CD4-positive, alpha-beta T cell treated with Interleukin-6 for 4 hours (primary cell): Measurements from ENCODE around the gene NPTX1.

Experiments used
- DNase-seq: peaks from one replicate; pipeline ENCODE4 v3.0.0-alpha.2; 2020; ENCODE audit warnings: mixed read lengths

Gene NPTX1

DNA sequence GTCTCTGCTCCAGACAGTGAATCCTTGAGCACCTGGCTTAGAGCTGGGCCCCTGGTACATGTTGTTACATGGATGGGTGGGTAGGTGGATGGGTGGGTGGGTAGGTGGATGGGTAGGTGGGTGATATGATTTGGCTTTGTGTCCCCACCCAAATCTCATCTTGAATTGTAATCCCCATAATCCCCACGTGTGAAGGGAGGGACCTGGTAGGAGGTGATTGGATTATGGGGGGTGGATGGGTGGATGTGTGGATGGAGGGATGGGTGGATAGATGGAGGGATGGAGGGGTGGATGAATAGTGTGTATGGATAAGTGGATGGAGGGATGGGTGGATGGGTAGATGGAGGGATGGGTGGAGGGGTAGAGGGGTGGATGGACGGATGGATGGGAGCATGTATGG lies 26.6 kb upstream of the NPTX1 start:
- no peak for DNase-seq

DNA sequence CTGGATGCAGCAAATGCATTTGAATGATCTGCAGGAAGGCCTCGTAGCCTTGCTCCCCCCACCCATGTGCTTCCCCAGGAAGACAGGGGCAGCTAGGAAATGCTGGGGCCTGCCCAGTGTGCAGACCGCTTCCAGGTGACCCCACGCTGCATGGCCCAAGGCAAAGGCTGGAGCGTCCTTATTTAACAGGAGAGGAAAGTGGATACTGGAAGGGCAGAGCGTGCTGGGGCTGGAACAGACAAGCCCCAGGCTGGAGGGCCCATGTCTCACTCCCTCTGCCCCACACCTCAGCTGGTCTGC lies 26.1 kb upstream of the NPTX1 start:
- DNase-seq, result no peak

DNA sequence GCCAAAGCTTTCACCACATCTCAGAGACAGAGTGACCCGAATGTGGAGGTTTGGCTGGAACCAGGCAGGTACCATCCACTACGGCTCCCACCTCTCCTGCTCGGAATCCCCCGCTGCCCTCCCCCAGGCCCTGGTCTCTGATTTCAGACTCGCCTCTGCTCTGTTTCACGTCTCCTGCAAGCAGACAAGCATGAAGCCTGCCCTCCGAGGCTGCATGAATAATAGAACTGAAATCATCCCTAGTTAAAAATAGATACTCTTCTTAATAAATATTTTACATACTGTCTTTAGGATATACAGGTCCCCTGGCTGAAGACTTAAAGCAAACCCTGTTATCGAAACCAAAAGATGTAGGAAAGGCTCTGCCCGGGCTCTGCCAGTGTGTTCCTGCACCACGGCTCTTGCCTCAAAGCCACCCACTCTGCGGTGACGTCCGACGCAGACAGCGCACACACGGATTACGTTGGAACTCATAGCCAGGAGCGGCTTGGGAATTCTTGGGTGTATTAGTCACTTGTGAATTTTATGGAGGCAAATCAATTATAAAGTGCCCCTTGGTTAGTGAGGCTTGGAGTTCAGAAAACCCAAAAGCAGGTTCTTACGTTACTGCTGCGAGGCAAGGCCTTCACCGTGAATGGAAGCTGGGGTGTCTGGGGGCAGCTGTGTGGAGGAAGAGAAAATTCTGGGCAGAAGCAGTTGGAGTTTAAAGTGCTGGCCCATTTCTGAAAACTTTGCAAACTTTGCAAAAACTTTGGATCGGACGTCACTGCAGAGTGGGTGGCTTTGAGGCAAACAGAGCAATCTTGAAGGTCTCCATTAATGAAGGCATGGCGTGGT lies 25.6 kb upstream of the NPTX1 start:
- DNase-seq, result no peak

DNA sequence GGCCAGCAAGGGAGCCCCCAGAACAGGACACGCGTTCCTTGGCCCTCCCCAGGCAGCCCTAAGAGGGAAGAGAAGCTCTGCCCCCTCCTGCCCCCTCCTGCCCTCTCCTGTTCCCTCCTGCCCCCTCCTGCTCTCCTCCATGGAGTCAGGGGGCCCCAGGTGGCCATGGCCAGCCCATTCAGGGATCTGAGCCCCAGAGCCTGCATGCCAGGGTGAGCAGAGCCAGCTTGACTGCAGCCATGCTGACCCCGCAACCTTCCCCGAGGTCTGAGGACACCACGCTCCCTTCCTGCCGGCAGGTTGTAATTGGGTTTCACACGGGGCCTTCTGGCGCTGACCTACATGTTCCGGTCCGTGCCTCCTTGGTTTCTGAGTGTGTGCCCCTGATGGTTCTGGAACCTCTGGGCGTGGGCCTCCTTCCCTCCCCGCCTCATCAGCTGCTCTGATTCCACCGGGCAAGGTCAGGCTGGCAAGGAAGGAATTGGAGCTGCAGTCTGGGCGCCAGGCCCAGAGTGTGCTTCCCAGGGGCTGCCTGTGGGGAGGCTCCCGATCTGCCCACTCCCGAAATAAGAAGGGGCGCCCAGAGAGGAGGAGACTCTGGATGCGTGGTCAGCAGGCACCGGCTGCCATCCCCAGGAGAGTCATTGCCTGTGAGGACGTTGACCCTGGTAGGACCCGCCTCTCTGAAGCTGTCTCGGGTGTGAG lies 23.7 kb upstream of the NPTX1 start:
- DNase-seq, result no peak

DNA sequence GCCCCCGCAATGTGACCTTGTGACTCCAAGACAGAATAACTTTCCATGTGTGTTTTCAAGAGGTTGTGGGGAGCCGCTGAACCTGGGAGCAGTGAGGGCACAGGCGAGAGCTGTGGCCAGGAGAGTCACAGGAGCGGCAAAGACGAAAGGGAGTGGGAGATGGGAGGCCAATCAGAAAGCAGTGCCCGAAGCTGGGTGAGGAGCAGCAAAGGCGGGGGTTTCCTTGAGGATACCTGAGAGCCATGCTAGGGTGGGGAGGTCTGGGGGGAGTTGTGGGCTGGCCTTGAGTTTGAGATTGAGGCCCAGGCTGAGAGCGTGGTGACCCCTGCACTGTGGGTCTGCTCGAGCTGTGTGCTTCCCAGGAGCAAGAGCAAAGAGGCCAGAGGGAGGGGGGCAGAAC lies 23.2 kb upstream of the NPTX1 start:
- DNase-seq, result no peak

DNA sequence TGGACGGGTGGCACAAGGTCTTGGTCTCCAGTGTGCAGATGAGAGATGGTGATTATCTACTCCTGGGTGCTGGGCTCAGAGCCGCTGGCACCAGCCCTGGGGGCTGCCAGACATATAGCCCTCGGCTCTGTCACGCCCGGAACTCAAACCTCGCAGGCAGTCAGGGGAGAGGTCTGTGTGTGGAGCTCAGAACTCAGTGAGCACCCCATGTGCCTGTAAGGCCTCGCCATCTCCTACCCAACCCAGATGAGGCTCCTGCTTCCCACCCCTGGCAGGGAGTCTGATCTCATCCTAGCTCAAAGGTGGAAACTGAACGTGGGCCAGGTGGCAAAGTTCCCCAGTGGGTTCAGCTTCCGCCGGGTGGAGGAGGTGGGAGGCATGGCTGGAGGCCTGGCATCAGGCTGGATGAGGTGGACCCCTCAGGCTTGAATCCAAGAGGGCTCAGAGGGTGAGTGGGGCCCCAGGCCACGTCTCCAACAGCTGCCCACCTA lies 22.6 kb upstream of the NPTX1 start:
- DNase-seq, result no peak

DNA sequence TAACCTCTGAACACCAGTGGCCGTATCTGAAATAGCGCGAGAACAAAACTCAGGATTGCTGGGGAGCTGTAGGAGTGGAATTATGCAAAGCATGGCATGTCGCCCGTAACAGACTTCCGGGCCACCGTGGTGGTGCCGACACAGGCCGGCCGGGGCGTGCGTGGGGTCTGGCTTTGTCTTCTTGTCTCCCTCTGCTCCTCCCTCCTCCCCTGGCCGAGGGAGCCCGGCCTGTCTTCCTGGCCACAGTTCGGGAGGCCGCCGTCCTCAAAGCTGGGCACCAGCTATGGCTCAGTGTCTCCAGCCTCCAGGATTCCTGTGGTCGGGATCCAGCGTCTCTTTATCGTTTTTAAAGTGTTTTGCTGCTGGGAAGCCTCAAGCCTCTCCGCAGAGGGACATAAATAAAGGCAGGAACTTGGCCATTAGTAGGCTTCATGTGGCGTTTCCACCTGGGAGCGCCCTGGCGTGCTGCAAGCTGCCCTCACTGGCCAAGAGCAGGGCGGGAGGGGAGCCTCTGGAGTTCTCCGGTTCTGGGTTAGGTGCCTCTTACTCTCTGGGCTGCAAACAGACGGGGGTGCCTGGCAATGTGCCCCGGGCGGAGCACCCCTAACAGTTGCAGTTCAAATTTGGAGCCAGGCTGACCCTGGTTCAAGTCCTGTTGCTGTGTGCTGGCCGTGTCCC lies 22.0 kb upstream of the NPTX1 start:
- no peak for DNase-seq

DNA sequence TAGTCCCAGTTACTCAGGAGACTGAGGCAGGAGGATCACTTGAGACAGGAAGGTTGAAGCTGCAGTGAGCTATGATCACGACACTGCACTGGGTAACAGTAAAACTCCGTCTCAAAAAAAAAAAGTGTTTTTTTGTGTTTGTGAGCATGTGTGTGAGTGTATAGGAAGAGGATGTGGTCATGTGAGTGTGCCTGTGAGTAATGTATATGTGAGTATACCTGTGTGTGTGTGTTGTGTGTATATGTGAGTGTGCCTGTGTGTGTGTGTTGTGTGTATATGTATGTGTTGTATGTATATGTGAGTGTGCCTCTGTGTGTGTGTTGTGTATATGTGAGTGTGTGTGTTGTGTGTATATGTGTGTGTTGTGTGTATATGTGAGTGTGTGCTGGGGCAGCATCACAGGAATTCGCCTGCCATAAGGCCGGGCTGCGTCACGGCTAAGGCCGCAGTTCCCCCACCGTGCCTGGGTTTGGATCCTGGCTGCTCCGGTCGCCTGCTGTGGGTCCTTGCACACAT lies 21.4 kb upstream of the NPTX1 start:
- no peak for DNase-seq

DNA sequence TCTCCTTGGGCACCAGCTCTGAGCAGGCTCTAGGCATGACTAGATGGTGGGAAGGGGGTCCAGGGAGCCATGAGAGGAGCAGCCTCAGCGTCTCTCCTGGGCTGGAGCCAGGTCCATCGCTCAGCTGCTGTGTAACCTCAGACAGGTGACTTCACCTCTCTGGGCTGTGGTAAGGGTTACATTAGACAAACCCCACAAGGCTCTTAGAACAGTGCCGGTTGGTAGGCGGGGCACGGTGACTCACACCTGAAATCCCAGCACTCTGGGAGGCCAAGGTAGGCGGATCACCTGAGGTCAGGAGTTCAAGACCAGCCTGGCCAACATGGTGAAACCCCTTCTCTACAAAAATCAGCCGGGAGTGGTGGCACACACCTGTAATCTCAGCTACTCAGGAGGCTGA lies 18.1 kb upstream of the NPTX1 start:
- DNase-seq, result no peak

DNA sequence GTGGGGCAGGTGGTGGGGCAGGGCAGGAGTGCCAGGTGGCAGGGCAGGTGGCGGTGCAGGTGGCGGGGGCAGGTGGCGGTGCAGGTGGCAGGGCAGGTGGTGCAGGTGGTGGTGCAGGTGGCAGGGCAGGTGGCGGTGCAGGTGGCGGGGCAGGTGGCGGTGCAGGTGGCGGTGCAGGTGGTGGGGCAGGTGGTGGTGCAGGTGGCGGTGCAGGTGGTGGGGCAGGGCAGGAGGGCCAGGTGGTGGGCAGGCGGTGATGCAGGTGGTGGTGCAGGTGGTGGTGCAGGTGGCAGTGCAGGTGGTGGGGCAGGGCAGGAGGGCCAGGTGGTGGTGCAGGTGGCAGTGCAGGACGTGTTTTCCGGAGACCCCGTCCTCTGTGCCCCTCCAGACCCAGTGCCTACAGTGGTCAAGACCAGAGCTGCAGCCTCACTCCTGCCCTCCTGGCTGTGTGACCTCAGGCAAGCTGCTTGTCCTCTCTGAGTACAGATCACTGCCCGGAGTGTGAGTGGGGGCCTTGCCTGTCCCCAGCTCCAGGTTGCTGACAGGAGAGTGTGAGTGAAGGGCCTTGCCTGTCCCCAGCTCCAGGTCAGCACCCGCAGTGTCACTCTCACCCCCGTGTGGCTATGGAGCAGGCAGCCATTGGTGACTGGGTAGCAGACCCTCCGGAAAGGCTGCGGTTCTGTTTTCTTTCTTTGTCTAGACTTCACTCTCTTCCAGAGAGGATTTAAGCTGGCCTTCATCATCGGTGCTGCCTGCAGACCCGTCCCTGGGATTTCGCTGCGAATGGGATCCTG lies 16.1 kb upstream of the NPTX1 start:
- no peak for DNase-seq

DNA sequence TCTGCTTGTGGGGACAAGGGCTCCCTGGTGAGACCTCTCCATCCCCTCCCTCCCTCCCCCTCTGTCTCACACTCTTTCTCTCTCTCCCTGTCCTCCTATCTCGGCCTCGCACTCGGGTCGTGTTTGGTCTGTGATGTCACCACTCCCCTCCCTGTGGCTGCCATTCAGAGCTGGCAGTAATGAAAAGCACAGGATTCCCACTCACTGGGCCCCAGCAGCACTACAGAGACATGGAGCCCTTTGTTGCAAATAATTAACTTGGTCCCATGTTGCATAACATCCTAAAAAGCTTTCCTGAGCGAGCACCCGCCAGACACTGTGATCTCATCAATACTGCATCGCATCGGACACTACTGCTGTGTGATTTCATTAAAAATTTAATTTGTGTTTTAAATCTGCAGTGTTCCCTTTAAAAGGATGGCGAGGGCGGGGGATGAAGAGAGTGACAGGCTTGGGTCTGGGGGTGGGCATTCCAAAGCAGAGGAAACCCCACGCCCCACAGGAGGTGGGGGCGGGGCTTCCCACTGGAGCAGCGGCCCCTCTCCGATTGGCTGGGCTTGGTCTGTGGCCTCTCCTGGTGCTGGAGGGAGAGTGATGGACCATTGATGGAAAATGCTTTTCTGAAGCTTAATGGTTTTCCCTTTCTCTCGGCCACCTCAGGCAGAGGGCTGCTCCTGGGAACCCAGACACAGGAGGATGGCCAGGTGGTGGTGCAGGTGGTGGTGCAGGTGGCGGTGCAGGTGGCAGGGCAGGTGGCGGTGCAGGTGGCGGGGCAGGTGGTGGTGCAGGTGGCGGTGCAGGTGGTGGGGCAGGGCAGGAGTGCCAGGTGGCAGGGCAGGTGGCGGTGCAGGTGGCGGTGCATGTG lies 15.3 kb upstream of the NPTX1 start:
- no peak for DNase-seq

DNA sequence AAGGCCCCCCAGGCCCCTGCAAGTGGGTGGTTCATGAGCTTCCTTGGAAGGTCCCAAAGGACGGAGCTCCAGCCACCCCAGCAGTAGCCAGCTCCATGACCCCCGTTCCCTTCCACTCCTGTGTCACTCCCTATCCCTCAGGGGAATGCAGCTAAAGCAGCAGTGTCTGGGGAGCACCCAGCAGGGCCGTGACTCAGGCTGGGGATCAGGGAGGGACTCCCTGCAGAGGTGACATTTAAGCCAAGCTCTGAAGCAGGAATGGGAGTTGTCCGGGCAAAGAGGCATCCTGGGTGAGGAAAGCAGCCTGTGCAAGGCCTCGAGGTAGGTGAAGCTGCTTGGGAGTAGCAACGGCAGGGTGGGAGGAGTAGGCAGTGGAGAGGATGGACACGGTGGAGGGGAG lies 11.1 kb upstream of the NPTX1 start:
- no peak for DNase-seq

DNA sequence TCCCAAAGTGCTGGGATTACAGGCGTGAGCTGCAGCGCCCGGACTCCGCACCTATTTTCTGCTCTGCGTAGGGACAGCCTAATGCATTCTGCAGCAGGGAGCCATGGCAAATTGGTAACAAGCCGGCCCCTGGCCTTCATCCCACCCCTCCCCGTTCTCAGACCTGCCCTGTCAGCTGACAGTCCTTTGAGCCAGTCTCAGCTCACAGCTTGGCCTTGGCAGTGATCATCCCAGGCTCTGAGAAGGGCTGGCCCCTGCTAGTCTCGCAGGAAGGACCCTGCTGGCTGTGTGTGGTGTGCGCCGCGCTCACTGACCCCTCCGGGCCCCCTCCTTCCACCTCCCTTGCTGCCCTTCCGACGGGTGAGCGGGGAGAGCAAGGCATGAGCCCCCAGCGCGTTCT lies 10.3 kb upstream of the NPTX1 start:
- no peak for DNase-seq

DNA sequence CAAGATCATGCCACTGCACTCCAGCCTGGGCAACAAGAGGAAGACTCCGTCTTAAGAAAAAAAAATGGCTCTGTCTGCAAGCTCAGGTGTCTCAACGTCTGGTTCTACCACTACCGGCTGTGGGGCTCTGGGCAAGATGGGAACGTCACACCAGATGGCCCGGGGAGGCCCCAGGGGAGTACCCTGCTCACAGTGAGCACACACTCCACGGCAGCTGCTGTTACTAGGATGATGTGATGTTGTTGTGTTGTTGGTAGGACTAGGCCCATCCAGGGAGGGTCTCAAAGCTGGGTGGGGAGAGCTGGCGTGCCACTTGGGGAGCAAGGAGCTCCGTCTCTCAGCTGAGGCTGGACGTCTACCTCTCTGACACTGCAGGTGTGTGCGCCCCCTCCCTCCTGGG lies 9.4 kb upstream of the NPTX1 start:
- DNase-seq, result no peak

DNA sequence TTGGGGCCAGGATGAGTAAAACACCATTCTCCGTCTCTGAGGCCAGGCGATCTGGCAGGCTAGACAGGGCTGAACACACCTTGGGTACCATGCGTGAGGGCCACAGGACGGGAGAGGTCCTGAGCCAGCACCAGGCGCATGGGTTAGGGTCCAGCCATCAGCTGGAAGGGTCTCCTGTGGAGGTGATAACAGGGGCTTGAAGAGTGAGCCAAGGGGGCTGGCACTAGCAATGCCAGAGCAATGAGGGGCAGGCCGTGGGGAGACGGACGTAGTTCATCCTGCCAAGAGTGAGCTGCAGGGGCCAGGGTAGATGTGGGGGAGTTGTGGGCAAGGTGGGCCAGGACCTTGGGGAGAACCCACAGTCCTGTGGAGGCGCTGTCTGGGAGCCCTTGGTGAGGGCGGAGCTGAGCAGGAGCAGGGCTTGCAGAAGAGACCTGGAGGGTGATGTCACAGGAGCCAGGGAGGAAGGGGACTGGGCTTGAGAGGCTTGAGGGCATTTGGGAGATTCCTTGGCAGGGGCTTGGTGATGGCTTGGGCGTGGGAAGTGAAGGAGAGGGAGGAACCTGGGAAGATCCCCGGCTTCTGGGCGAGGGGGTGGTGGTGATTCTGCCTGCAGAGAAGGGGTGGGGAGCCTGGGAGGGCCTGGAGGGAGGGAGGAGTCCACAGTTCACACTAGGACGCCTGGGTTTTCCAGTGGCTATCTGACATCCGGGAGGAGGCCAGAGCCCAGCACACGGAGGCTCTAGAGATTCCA lies 6.3 kb upstream of the NPTX1 start:
- no peak for DNase-seq

DNA sequence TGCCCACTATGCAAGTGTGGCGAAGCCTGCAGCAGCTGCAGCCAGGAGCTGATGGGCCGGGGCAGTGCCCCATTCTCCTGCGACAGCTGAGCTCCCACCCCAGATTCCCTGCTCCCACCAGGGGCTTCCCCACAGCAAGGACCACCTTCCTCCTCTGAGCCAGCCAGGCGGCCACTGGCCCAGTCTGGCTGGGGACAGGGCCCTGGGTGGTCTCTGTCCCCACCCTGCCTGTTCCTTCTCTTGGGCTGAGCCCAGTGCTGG lies 5.6 kb upstream of the NPTX1 start:
- DNase-seq, result no peak

DNA sequence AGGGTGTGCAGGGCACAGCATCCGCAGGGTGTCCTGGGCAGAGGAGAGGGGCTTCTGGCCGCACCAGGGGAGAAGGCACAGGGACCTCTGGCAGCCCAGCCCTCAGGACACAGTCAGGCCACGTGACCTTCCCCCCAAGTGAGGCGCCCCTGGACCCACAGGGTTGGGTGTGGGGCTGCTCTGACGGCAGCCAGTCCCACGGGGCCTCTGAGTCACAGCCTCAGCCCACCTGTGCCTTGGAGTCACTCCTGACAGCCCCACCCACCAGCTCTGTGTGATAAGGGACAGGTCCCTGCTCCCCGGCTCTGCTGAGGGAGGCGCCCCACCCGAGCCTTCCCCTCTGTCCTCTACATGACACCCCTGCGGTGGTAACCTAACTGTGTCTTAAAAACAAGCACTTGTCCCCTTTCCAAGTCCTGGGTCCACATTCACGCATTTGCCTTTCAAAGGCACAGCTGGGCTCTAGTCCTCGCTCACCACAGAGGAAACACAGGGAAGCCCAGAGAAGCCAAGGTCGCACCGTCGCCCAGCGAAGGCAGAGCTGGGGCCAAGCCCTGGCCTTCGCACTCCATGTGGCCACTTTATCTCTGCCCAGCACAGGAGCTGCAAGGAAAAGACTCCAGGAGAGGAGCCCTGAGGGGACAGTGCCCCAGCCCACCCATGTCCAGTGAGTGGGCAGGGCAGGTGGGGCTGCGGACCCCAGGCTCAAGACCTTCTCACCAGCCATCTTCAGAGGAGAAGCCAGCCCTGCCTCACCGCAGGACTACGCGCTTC lies 5.1 kb upstream of the NPTX1 start:
- DNase-seq, result no peak

DNA sequence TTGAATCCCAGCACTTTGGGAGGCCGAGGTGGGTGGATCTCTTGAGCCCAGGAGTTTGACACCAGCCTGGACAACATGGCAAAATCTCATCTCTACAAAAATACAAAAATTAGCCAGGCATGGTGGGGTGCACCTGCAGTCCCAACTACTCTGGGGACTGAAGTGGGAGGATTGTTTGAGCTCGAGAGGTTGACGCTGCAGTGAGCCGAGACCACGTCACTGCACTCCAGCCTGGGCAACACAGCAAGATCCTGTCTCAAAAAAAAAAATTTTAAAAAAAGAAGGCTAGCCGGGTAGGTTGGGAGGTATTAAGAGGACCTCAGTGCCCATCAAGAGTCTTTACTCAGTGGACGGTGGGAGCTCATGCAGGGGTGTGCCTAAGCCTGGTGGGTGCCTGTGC lies 3.8 kb upstream of the NPTX1 start:
- no peak for DNase-seq

DNA sequence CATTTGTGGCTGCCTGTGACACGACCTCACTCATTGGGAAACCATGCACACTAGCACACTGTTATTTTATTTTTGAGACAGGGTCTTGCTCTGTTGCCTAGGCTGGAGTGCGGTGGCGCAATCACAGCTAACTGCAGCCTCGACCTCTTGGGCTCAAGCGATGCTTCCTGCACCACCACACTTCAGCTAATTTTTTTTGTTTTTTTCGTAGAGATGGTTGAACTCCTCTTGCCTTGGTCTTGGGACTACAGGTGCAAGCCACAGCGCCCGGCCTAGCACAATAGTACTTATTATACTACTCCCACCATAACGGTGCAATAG lies 2.8 kb upstream of the NPTX1 start:
- DNase-seq, result no peak

DNA sequence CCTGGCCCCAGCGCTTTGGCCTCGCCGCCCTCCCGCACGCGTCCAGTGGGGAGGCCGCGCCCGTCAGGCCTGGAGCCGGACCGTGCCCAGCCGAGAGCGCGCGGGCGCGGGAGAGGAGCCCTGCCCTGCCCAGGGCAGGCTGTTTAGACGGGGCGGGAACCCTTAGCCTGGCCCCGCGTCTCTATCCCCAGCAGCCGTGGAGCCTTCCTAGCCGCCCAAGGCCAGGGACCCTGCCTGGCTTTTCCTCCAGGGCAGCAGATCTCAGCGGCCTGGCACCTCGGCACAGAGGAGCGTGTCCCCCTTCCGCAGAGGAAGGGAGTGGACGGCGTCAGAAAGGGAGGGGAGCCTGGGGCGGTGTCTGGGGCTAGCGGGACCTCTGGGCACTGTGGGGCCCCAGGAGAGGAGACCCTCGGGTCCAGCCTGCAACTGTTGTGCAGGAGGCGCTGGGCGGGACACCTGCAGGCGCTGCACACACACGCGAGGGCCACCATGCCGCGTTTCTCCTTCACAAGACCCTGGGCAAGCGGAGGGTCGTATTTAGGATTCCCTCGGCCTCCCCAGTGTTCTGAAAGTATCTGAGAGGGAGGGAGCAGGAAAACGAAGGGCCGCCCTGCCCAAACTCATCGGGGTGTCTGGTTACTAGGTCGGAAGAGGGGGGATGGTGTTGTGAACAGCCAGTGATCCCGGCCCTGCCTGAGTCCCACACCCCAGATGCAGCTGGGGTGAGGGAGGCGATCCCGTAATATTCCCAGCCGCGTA lies 2.3 kb upstream of the NPTX1 start:
- DNase-seq, result no peak
